ENCODE results near the gene SNX7.

DNA sequence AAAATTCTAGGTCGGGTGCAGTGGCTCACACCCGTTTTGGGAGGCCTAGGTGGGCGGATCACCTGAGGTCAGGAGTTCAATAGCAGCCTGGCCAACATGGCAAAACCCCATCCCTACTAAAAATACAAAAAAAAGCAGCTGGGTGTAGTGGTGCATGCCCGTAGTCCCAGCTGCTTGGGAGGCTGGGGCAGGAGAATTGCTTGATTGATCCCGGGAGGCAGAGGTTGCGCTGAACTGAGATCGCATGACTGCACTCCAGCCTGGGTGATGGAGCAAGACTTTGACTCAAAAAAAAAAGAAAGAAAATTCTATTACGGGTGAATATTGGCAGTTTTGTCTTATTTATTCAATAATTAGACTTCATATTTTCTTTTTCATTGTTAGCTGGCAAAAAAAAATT is 62.1 kb downstream of the SNX7 start:
- TF ChIP-seq, protein P1, sequence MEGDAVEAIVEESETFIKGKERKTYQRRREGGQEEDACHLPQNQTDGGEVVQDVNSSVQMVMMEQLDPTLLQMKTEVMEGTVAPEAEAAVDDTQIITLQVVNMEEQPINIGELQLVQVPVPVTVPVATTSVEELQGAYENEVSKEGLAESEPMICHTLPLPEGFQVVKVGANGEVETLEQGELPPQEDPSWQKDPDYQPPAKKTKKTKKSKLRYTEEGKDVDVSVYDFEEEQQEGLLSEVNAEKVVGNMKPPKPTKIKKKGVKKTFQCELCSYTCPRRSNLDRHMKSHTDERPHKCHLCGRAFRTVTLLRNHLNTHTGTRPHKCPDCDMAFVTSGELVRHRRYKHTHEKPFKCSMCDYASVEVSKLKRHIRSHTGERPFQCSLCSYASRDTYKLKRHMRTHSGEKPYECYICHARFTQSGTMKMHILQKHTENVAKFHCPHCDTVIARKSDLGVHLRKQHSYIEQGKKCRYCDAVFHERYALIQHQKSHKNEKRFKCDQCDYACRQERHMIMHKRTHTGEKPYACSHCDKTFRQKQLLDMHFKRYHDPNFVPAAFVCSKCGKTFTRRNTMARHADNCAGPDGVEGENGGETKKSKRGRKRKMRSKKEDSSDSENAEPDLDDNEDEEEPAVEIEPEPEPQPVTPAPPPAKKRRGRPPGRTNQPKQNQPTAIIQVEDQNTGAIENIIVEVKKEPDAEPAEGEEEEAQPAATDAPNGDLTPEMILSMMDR (IDR thresholded peaks at IDR 0.05; ENCODE audit: low read depth, low read length) = no peak
- TF ChIP-seq EZH2phosphoT487 (IDR thresholded peaks at IDR 0.05; ENCODE audit: low read depth) = no peak

Data from OCI-LY3 (cell line).